GM21526 (cell line): ENCODE results near the gene SRPK2.
"Not testable (repeated sequence)": the region's sequence is repeated elsewhere in the genome, so short reads cannot be mapped to it uniquely, and the experiment has no call there.

Experiments used
- ATAC-seq: cut with Tn5 transposase; IDR thresholded peaks from one replicate; pipeline ENCODE4 v1.9.1; 2021; ENCODE audit warnings: moderate library complexity; ENCODE audit not compliant: unreplicated experiment, low FRiP score

SRPK2 gene

GRCh38 chr7:105306298-105306748 is 82.4 kb downstream of the SRPK2 start:
- ATAC-seq = no peak

- no peak for ATAC-seq
Measured at GRCh38 chr7:105305633-105306032, 83.1 kb downstream of the SRPK2 start.

GRCh38 chr7:105304040-105304895 is 84.5 kb downstream of the SRPK2 start:
- ATAC-seq = peak; percentile 58

- not testable (repeated sequence) for ATAC-seq
Measured at GRCh38 chr7:105300587-105300986, 88.1 kb downstream of the SRPK2 start.

GRCh38 chr7:105298439-105298894 is 90.3 kb downstream of the SRPK2 start:
- ATAC-seq = peak; percentile 91

- peak; percentile 34 for ATAC-seq
Measured at GRCh38 chr7:105297985-105298384, 90.7 kb downstream of the SRPK2 start.

- no peak for ATAC-seq
Measured at GRCh38 chr7:105297309-105297708, 91.4 kb downstream of the SRPK2 start.

- no peak for ATAC-seq
Measured at GRCh38 chr7:105296491-105296890, 92.2 kb downstream of the SRPK2 start.

- ATAC-seq = no peak
Measured at GRCh38 chr7:105295596-105296352, 92.9 kb downstream of the SRPK2 start.

- ATAC-seq = not testable (repeated sequence)
Measured at GRCh38 chr7:105294482-105294881, 94.2 kb downstream of the SRPK2 start.

- ATAC-seq = no peak
Measured at GRCh38 chr7:105289704-105290103, 99.0 kb downstream of the SRPK2 start.

- ATAC-seq = no peak
Measured at GRCh38 chr7:105286441-105286840, 102.3 kb downstream of the SRPK2 start.

GRCh38 chr7:105285118-105285874 is 103.4 kb downstream of the SRPK2 start:
- ATAC-seq = no peak

- ATAC-seq = no peak
Measured at GRCh38 chr7:105284014-105284413, 104.7 kb downstream of the SRPK2 start.

- ATAC-seq = no peak
Measured at GRCh38 chr7:105281966-105282365, 106.8 kb downstream of the SRPK2 start.

- ATAC-seq = no peak
Measured at GRCh38 chr7:105279688-105280007, 109.1 kb downstream of the SRPK2 start.

GRCh38 chr7:105278973-105279687 is 109.6 kb downstream of the SRPK2 start:
- no peak for ATAC-seq

- no peak for ATAC-seq
Measured at GRCh38 chr7:105278565-105278964, 110.2 kb downstream of the SRPK2 start.

GRCh38 chr7:105277341-105277740 is 111.4 kb downstream of the SRPK2 start:
- no peak for ATAC-seq

GRCh38 chr7:105270117-105270516 is 118.6 kb downstream of the SRPK2 start:
- no peak for ATAC-seq
